Activated T-helper 17 cell treated with anti-CD3 and anti-CD28 coated beads, Interleukin-2, amount 50 U/mL, for 72 hours (primary cell): Measurements from ENCODE around the gene LSM4. TPM values are rescaled to one million over a fixed set of nuclear protein-coding genes. Genes with fewer than 3 reads are reported as not detected.

ENCODE experiments used
- ATAC-seq: fragments of 150-1000 bp; cut with Tn5 transposase; replicated peaks from 2 replicates; pipeline ENCODE4 v1.10.0; 2021; ENCODE audit warnings: mild to moderate bottlenecking, moderate library complexity
- H3K27ac Mint-ChIP-seq: one replicate; pipeline ENCODE4 v1.8.0; 2022; ENCODE audit warnings: mixed read lengths
- H3K27me3 Mint-ChIP-seq: one replicate; pipeline ENCODE4 v1.8.0; 2022; ENCODE audit warnings: mixed read lengths
- H3K36me3 Mint-ChIP-seq: one replicate; pipeline ENCODE4 v1.8.0; 2022; ENCODE audit warnings: low read depth, mild to moderate bottlenecking, mixed read lengths
- H3K4me1 Mint-ChIP-seq: one replicate; pipeline ENCODE4 v1.8.0; 2022; ENCODE audit warnings: mixed read lengths
- H3K4me3 Mint-ChIP-seq: one replicate; pipeline ENCODE4 v1.8.0; 2022; ENCODE audit warnings: mild to moderate bottlenecking, mixed read lengths
- H3K9me3 Mint-ChIP-seq: one replicate; pipeline ENCODE4 v1.8.0; 2022; ENCODE audit warnings: mixed read lengths
- total RNA-seq, 2 donors: library from RNA; stranded (reverse); gene quantifications; one replicate each; pipeline ENCODE4 v1.2.3, GENCODE V29; 2022

LSM4 gene
- total RNA-seq, 2 donors from 2014 or later: 176 to 252 TPM

GRCh38 chr19:18310118-18310909 lies 12.6 kb downstream of the LSM4 start:
- peaks cover 10% of the 10 kb centered on the region for H3K4me1 Mint-ChIP-seq
- H3K36me3 Mint-ChIP-seq: peaks cover 72% of the 10 kb centered on the region
- H3K4me3 Mint-ChIP-seq: no peak overlapping the region
- no peaks in the 10 kb centered on the region for H3K27me3 Mint-ChIP-seq
- ATAC-seq: no peak
- H3K27ac Mint-ChIP-seq: no peak overlapping the region
- H3K9me3 Mint-ChIP-seq: no peaks in the 10 kb centered on the region

- H3K4me3 Mint-ChIP-seq: no peak overlapping the region
- no peaks in the 10 kb centered on the region for H3K27me3 Mint-ChIP-seq
- no peak for ATAC-seq
- H3K36me3 Mint-ChIP-seq: peaks cover 72% of the 10 kb centered on the region
- no peaks in the 10 kb centered on the region for H3K9me3 Mint-ChIP-seq
- peaks cover 14% of the 10 kb centered on the region for H3K4me1 Mint-ChIP-seq
- H3K27ac Mint-ChIP-seq: no peak overlapping the region
Observed at GRCh38 chr19:18309525-18310064, 13.3 kb downstream of the LSM4 start.

GRCh38 chr19:18308948-18309325 lies 13.9 kb downstream of the LSM4 start:
- Mint-ChIP-seq H3K4me3 (no peak overlapping the region), H3K9me3 (no peaks in the 10 kb centered on the region), H3K36me3 (peaks cover 72% of the 10 kb centered on the region), H3K4me1 (peaks cover 16% of the 10 kb centered on the region), H3K27ac (no peak overlapping the region), H3K27me3 (no peaks in the 10 kb centered on the region)
- no peak for ATAC-seq

- Mint-ChIP-seq H3K27ac (no peak overlapping the region), H3K9me3 (no peaks in the 10 kb centered on the region), H3K4me3 (no peak overlapping the region), H3K27me3 (no peaks in the 10 kb centered on the region), H3K36me3 (peaks cover 72% of the 10 kb centered on the region), H3K4me1 (peaks cover 16% of the 10 kb centered on the region)
- no peak for ATAC-seq
Observed at GRCh38 chr19:18308051-18308947, 14.6 kb downstream of the LSM4 start.

GRCh38 chr19:18307271-18307681 lies 15.6 kb downstream of the LSM4 start:
- peaks cover 16% of the 10 kb centered on the region for H3K4me1 Mint-ChIP-seq
- H3K4me3 Mint-ChIP-seq: peak overlapping the region; percentile 94
- H3K27ac Mint-ChIP-seq: peak overlapping the region; percentile 94
- H3K36me3 Mint-ChIP-seq: peaks cover 64% of the 10 kb centered on the region
- ATAC-seq: no peak
- no peaks in the 10 kb centered on the region for H3K27me3 Mint-ChIP-seq
- no peaks in the 10 kb centered on the region for H3K9me3 Mint-ChIP-seq

GRCh38 chr19:18306888-18307260 lies 16.0 kb downstream of the LSM4 start:
- peaks cover 64% of the 10 kb centered on the region for H3K36me3 Mint-ChIP-seq
- peak overlapping the region; percentile 94 for H3K27ac Mint-ChIP-seq
- no peak for ATAC-seq
- peaks cover 16% of the 10 kb centered on the region for H3K4me1 Mint-ChIP-seq
- peak overlapping the region; percentile 94 for H3K4me3 Mint-ChIP-seq
- H3K9me3 Mint-ChIP-seq: no peaks in the 10 kb centered on the region
- H3K27me3 Mint-ChIP-seq: no peaks in the 10 kb centered on the region

- Mint-ChIP-seq H3K27ac (peak overlapping the region; percentile 94), H3K4me1 (peaks cover 16% of the 10 kb centered on the region), H3K4me3 (peak overlapping the region; percentile 94), H3K36me3 (peaks cover 66% of the 10 kb centered on the region), H3K27me3 (no peaks in the 10 kb centered on the region), H3K9me3 (no peaks in the 10 kb centered on the region)
- ATAC-seq: no peak
Observed at GRCh38 chr19:18306209-18306887, 16.5 kb downstream of the LSM4 start.

GRCh38 chr19:18304458-18305310 lies 18.2 kb downstream of the LSM4 start:
- no peaks in the 10 kb centered on the region for H3K9me3 Mint-ChIP-seq
- H3K4me1 Mint-ChIP-seq: peaks cover 16% of the 10 kb centered on the region
- H3K36me3 Mint-ChIP-seq: peaks cover 53% of the 10 kb centered on the region
- H3K4me3 Mint-ChIP-seq: peak overlapping the region; percentile 94
- H3K27me3 Mint-ChIP-seq: no peaks in the 10 kb centered on the region
- H3K27ac Mint-ChIP-seq: peak overlapping the region; percentile 94
- ATAC-seq: peak; percentile 78

GRCh38 chr19:18304208-18304457 lies 18.7 kb downstream of the LSM4 start:
- peak; percentile 16 for ATAC-seq
- Mint-ChIP-seq H3K4me1 (peaks cover 17% of the 10 kb centered on the region), H3K4me3 (peak overlapping the region; percentile 94), H3K36me3 (peaks cover 53% of the 10 kb centered on the region), H3K27me3 (no peaks in the 10 kb centered on the region), H3K9me3 (no peaks in the 10 kb centered on the region), H3K27ac (peak overlapping the region; percentile 94)

GRCh38 chr19:18301718-18302111 lies 21.2 kb downstream of the LSM4 start:
- H3K27ac Mint-ChIP-seq: peak overlapping the region; percentile 69
- no peak for ATAC-seq

GRCh38 chr19:18300930-18301717 lies 21.8 kb downstream of the LSM4 start:
- no peaks in the 10 kb centered on the region for H3K27me3 Mint-ChIP-seq
- peaks cover 37% of the 10 kb centered on the region for H3K36me3 Mint-ChIP-seq
- H3K27ac Mint-ChIP-seq: peak overlapping the region; percentile 69
- no peaks in the 10 kb centered on the region for H3K9me3 Mint-ChIP-seq
- ATAC-seq: no peak
- H3K4me3 Mint-ChIP-seq: peak overlapping the region; percentile 41
- H3K4me1 Mint-ChIP-seq: peaks cover 14% of the 10 kb centered on the region

More at GRCh38 chr19:18301718-18302111, 21.2 kb downstream of the LSM4 start:
- Mint-ChIP-seq H3K27me3 (no peaks in the 10 kb centered on the region), H3K9me3 (no peaks in the 10 kb centered on the region), H3K4me3 (peak overlapping the region; percentile 41), H3K36me3 (peaks cover 43% of the 10 kb centered on the region), H3K4me1 (peaks cover 17% of the 10 kb centered on the region)

- H3K36me3 Mint-ChIP-seq: peaks cover 24% of the 10 kb centered on the region
- peak overlapping the region; percentile 81 for H3K27ac Mint-ChIP-seq
- peaks cover 18% of the 10 kb centered on the region for H3K4me1 Mint-ChIP-seq
- H3K27me3 Mint-ChIP-seq: no peaks in the 10 kb centered on the region
- H3K4me3 Mint-ChIP-seq: no peak overlapping the region
- no peaks in the 10 kb centered on the region for H3K9me3 Mint-ChIP-seq
- no peak for ATAC-seq
Observed at GRCh38 chr19:18299654-18300053, 23.2 kb downstream of the LSM4 start.

GRCh38 chr19:18298601-18299000 lies 24.3 kb downstream of the LSM4 start:
- Mint-ChIP-seq H3K27ac (peak overlapping the region; percentile 81), H3K4me3 (peak overlapping the region; percentile 61), H3K9me3 (no peaks in the 10 kb centered on the region), H3K36me3 (peaks cover 21% of the 10 kb centered on the region), H3K27me3 (no peaks in the 10 kb centered on the region), H3K4me1 (peaks cover 21% of the 10 kb centered on the region)
- ATAC-seq: peak; percentile 78
